PFSK-1 (cell line): ENCODE results near the gene RAPGEF5.

ENCODE experiments used
- FOXP2 ChIP-seq: optimal IDR thresholded peaks from 2 replicates; pipeline ENCODE3; 2011; ENCODE audit warnings: borderline replicate concordance, control low read depth, inconsistent platforms; ENCODE audit not compliant: insufficient read depth; ENCODE audit errors: extremely low read length, extremely low read depth
- POLR2AphosphoS5 ChIP-seq: IDR thresholded peaks from 2 replicates; pipeline ENCODE4 v1.6.1; 2012; ENCODE audit warnings: low read depth, mild to moderate bottlenecking, control low read depth, low read length, moderate library complexity
- SIN3A ChIP-seq: IDR thresholded peaks from 2 replicates; pipeline ENCODE4 v1.6.1; 2012; ENCODE audit warnings: mild to moderate bottlenecking, low read length, moderate library complexity, borderline replicate concordance; ENCODE audit not compliant: insufficient read depth
- TAF1 ChIP-seq: IDR thresholded peaks from 2 replicates; pipeline ENCODE4 v1.6.1; 2012; ENCODE audit warnings: low read length, control low read depth, borderline replicate concordance; ENCODE audit not compliant: insufficient read depth
- TF ChIP-seq, protein P1 (sequence below), 2 experiments: IDR thresholded peaks; 2 replicates each; pipeline versions ENCODE4 v1.6.1 to v1.8.0; 2011 to 2012; ENCODE audit warnings: low read depth in 2 of 2, low read length in 2 of 2, control low read depth in 1 of 2, inconsistent platforms in 1 of 2, mild to moderate bottlenecking in 1 of 2, moderate library complexity in 1 of 2; ENCODE audit not compliant: insufficient read depth in 1 of 2

RAPGEF5 gene

DNA sequence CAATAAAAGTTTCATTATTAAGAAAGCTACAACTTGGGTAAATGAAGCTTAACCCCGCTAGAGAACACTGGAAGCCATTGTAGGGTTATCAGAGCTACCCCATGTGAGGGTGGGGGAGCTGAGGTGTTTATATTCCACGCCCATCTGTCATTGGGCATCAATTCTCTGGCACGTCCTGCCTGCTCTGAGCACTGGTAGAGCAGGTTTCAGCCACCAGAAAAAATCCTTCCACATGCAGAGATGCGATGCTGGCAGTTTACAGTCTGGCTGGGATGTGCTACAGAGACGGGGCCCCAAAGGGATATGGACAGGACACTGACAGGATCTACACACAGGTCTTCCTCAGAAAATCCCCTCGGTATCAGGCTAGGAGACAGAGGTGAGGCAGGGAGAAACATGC lies 15.9 kb upstream of the RAPGEF5 start:
- TF ChIP-seq FOXP2 (no peak), SIN3A (no peak), POLR2AphosphoS5 (no peak)

DNA sequence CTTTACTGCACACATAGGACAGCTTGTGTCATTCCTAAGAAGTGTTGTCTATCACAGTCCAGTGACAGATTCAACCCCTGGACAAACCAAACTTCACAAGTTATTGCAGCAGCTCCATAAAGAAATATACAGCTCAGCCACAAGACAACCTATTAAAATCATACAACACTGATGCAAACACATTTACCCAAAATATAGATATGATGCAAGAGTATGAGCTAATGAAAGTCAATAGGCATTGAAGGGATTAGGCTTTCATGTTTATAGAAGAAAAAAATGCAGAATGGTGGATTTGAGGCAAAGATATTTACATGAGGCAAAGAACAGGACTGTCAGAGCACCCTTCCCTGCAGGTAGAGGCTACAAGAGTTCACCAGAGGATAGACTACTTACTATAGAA lies 14.9 kb upstream of the RAPGEF5 start:
- TF ChIP-seq TAF1 (no peak), FOXP2 (no peak), SIN3A (no peak), POLR2AphosphoS5 (no peak)
- TF ChIP-seq, protein P1, sequence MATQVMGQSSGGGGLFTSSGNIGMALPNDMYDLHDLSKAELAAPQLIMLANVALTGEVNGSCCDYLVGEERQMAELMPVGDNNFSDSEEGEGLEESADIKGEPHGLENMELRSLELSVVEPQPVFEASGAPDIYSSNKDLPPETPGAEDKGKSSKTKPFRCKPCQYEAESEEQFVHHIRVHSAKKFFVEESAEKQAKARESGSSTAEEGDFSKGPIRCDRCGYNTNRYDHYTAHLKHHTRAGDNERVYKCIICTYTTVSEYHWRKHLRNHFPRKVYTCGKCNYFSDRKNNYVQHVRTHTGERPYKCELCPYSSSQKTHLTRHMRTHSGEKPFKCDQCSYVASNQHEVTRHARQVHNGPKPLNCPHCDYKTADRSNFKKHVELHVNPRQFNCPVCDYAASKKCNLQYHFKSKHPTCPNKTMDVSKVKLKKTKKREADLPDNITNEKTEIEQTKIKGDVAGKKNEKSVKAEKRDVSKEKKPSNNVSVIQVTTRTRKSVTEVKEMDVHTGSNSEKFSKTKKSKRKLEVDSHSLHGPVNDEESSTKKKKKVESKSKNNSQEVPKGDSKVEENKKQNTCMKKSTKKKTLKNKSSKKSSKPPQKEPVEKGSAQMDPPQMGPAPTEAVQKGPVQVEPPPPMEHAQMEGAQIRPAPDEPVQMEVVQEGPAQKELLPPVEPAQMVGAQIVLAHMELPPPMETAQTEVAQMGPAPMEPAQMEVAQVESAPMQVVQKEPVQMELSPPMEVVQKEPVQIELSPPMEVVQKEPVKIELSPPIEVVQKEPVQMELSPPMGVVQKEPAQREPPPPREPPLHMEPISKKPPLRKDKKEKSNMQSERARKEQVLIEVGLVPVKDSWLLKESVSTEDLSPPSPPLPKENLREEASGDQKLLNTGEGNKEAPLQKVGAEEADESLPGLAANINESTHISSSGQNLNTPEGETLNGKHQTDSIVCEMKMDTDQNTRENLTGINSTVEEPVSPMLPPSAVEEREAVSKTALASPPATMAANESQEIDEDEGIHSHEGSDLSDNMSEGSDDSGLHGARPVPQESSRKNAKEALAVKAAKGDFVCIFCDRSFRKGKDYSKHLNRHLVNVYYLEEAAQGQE (IDR thresholded peaks at IDR 0.05; ENCODE audit: insufficient read depth in 1 of 2, low read depth in 2 of 2, low read length in 2 of 2): no peak

DNA sequence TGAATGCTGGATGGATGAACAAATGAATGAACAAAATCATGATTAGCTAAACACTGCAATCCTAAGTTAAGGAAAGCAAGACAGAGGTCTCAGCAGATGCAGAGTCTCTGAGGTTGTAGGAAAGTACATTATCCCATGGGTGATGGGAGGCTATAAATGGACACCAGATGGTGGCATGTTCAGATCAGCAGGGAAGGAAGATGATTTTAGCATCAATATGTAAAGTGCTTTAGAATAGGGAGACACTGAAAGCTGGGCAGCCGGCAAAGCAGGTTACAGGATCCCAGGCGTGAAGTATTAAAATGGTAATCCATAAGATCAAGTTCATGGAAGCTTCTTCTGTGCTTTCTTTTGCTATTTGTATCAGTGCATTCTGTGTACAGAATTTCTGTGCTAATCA lies 7.9 kb upstream of the RAPGEF5 start:
- no peak for TF ChIP-seq POLR2AphosphoS5
- no peak for TF ChIP-seq TAF1
- no peak for TF ChIP-seq FOXP2
- TF ChIP-seq, protein P1 (IDR thresholded peaks at IDR 0.05; ENCODE audit: insufficient read depth in 1 of 2, low read depth in 2 of 2, low read length in 2 of 2): no peak
- no peak for TF ChIP-seq SIN3A

DNA sequence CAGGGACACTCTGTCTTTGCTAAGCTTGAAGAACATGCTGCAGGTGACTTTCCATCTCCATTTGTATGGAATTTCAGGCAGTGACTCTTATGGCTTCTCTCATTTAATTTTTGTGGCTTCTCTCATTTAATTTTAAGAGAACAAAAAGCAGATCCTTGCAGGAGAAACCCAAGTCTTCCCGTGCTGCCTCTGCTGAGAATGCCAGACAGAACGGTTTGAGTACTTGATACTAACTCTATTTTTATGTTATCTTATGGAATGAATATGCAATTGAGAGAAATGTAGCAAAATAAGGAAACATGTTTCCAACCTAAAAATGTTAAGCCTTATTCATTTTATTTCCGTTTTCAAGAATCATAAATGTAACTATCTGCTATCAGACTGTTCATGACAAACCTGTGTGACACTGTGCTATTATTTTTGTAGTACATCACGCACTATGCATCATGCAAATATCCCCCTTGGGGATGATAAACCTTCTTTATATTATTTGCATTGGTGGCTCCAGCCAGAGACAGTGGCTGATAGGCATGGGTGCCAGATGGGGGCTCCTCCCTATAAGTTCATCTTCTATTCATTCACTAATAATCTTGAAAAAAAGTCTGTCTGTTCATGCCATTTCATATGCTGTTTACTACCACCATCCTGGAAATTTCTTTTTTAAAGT lies 6.9 kb upstream of the RAPGEF5 start:
- TF ChIP-seq POLR2AphosphoS5: no peak
- TF ChIP-seq, protein P1 (IDR thresholded peaks at IDR 0.05; ENCODE audit: insufficient read depth in 1 of 2, low read depth in 2 of 2, low read length in 2 of 2): no peak
- TF ChIP-seq SIN3A: no peak
- TF ChIP-seq TAF1: no peak
- TF ChIP-seq FOXP2: no peak

DNA sequence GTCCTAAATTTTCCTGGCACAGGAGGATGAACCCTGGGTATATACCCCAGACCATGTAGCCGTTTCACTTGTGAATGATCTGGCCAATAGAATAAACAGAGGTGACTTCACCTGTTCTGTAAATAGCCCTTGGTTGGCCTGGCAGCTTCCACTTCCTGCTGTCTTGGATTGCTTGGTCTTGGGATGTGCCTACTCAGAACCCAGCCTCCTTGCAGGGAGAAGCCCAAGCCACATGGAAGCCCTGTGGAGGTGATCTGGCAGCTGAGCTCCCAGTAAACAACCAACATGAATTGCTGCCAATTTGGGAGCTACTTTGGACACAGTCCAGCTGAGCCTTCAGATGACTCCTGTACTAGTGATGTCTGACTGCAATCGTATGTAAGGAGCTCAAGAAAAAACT lies 4.8 kb upstream of the RAPGEF5 start:
- TF ChIP-seq SIN3A (no peak), TAF1 (no peak), POLR2AphosphoS5 (no peak), FOXP2 (no peak)
- TF ChIP-seq, protein P1 (IDR thresholded peaks at IDR 0.05; ENCODE audit: insufficient read depth in 1 of 2, low read depth in 2 of 2, low read length in 2 of 2): no peak
